TTC549 (cell line): ENCODE data around the gene ALDH5A1.

Experiments used
- FAIRE-seq: peaks from 2 replicates; lab custom pipeline; 2012; peaks lifted over from hg19 to GRCh38; lab: Jason Lieb, UNC

The ALDH5A1 gene

GRCh38 chr6:24494821-24495795, at the start of gene ALDH5A1:
Gene ALDH5A1, plus strand, starts transcription at chr6:24494969. Its CDS starts 28 bp downstream, at chr6:24494997.
- no peak for FAIRE-seq

DNA sequence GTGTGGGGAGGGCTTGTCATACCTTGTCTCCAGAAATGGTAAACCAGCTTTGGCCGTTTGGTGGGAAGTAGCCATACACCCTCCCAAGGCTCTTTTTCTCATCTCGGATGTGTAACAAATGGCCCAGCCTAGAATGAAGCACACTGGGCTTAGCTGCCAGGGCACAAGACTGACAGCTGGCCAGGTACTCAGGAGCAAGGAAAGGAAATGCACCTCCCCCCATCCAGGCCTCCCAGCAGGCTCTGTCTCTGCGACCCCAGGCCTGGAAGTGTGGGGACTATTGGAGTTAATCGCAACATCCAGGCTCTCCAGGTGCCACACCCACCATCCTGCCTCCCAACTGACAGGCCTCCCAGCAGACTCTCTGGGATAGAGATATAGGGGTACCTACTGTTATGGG, 49.1 kb upstream of the ALDH5A1 start:
- no peak for FAIRE-seq

- no peak for FAIRE-seq
These were observed 48.1 kb upstream of the ALDH5A1 start for GRCh38 chr6:24446670-24447069.

DNA sequence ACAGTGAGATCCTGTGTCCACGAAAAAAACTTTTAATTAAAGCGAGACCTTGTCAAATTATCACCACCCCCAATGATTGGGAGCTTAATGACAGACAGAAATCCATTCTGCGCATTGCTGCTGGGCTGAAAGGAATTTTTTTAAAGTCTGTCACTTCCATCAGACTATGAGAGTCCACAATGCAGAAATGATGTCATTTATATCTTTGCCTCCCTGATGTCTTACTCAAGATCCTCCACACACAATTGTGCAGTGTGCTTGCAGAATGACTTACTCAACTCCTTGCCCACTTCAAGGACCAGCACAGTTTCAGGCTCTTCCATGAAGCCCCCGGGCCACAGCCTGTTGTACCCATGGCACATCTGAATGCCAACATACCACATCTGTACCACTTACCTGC, 46.4 kb upstream of the ALDH5A1 start:
- no peak for FAIRE-seq

DNA sequence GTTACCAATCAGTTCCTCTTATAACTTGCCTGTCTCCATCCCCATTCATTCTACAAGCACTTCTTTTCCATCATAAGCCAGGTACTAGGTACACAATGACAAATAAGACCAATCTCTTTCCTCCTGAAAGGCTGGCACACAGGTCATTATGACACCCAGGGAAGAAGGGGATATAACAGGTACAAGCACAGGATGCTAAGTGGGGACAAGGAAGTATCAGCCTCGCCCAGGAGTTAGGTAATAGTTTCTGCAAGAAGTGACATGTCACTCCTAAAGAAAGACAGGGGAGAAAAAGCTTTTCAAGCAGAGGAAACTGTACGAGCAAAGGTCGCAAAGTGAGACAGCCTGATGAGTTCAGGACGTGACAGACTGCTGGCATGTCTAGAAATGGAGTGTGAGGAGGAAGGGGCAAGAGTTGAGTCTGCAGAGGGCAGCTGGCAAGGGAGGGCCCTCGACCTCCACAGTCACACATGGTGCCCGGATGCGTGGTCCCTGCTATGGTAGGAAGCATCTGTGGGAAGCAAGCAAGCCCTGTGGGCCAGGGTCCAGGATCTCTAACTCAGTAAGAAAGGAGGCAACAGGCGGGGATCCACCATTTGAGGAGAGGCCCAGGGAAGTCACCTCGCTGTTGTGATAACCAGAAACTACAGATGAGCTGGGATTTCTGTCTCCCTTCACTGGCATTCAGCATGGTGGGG, 45.8 kb upstream of the ALDH5A1 start:
- no peak for FAIRE-seq

- no peak for FAIRE-seq
These were observed 43.0 kb upstream of the ALDH5A1 start for GRCh38 chr6:24451581-24452388.

- FAIRE-seq: no peak
These were observed 40.8 kb upstream of the ALDH5A1 start for GRCh38 chr6:24453921-24454320.

GRCh38 chr6:24454452-24454851, 40.3 kb upstream of the ALDH5A1 start:
- no peak for FAIRE-seq

DNA sequence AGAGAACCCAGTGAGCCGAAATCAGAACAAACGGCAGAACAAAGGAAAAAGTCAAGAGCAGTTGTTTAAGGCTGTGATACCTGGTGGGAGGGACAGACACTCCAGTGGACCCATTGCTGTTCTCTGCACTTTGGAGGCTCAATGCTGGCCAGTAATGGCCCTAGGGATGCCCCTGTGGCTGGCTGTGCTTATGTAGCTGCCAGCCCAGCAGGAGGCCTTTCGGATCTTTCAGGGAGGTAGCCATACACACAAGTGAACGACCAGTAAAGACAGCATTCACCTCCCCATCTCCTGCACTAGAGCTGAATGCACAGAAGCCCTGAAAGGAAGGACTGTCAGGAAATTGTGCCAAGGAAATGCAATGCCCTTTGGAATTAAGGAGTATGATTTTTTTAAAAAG, 39.7 kb upstream of the ALDH5A1 start:
- no peak for FAIRE-seq

- no peak for FAIRE-seq
These were observed 36.6 kb upstream of the ALDH5A1 start for GRCh38 chr6:24458134-24458533.

DNA sequence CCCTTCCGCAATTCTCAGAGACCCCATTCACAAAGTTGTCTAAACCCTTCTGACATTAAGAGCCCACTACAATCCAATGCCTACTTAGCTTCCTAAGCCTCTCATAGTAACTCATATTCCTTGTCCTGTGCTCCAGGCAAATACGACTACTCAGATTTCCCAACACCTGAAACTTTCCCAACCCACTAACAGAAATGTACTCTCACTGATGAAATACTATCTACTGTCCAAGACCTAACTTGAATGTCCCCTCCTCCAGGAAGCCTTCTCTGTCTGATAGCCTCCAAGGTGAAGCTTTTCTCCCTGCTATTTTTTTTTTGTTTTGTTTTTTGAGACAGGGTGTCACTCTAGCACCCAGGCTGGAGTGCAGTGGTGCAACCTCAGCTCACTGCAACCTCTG, 35.8 kb upstream of the ALDH5A1 start:
- no peak for FAIRE-seq

GRCh38 chr6:24460966-24461365, 33.8 kb upstream of the ALDH5A1 start:
- FAIRE-seq: no peak

DNA sequence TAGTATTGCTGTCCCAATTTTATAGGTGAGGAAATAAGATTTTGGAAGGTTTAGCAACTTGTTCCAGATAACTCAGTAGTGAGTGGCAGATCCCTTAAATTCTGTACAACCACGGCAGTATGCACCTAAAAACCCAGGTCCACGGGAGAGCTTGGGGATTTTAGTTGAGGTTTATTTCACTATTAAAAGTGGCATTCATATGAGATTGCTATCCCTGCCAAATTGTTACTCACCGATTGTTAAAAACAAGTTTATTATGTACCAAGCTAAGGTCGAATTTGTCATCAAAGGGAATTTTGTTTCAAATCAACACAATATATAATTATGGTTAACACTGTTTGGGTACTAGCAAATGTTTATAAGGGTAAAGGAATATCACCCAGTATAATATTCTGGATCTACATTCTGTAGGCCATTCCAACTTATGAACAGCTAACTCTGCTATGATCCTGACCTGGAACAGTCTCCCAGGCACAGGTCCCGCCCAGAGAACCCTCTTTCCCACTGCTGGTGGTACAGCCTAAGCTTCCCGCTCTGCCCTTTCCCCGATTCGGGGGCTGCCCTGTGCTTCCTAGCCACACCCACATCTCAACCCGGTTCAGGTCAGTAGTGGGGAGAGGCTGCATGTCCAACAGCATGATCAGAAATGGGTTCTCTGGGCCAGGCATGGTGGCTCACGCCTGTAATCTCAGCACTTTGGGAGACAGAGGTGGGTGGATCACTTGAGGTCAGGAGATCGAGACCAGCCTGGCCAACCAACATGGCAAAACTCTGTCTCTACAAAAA, 30.3 kb upstream of the ALDH5A1 start:
- no peak for FAIRE-seq

DNA sequence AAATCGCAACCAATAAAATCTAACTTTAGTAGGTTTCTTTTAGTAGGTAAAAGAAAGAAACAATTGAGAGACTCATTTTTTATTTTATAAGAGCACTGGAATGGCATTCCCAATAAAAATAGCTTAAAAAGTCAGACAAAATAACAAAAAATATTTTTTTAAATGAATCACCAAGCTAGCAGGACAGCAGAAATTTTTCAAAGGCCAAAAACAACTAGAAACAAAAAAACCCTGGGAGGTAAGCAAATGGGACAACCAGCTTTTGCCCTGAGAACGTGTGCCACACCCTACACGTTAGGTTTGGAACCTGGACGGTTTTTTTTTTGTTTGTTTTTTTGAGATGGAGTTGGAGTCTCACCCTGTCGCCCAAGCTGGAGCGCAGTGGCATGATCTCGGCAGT, 25.0 kb upstream of the ALDH5A1 start:
- FAIRE-seq: no peak

- no peak for FAIRE-seq
These were observed 22.6 kb upstream of the ALDH5A1 start for GRCh38 chr6:24472181-24472580.

DNA sequence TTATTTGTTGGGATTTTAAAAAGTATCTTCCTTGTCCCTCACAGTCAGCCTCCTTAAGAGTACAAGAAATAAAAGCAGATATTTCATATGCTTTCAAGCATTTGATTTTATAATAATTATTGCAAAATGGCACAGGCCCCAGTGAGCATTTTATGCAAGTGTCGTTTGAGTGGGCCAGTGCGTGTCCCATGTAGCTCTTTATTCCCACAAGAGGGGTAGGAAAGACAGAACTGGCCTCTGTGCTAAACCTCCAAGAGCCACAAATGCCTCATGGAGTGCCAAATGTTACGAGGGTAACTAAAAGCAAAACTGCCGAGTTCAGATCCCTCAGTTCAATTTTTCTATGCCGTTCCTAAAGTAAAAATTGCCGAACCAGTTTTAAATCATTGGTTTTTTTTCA, 18.1 kb upstream of the ALDH5A1 start:
- no peak for FAIRE-seq

DNA sequence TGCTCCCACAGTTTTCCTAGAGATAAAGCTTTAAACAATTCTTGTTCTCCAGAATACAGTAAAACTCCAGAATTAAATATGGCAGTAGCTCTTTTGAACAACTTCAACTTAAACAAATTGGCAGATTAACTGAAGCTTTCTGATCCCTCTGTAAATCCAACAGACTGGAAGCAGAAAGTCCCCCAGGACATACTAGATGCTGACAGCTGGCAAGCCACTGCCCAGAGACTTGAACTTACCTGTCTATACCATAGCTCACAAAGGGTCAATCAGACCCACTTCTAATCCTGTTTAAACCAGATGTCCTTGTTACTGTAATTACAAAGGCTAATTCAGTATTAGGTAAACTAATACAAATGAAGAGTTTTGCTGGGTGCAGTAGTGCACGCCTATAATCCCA, 17.7 kb upstream of the ALDH5A1 start:
- no peak for FAIRE-seq

GRCh38 chr6:24478903-24479302, 15.9 kb upstream of the ALDH5A1 start:
- FAIRE-seq: no peak

DNA sequence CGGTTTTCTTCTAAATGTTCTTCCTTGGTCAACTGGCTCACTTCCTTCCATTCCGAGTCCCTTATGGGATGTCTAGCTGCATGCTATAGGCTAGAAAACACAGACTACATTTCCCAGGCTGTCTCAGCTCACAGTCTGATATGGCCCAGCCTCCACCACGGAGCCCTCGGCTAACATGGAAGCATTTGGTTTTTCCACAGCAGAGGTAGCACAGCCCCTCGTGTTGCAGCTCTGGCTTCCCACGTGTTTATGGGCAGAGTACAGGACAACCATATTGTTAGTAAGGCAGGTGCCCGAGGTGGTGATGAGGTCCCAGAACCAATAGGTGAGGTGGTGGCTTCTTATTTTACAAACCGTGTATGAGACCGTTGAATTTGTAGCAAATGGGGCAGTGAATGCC, 14.1 kb upstream of the ALDH5A1 start:
- FAIRE-seq: no peak

DNA sequence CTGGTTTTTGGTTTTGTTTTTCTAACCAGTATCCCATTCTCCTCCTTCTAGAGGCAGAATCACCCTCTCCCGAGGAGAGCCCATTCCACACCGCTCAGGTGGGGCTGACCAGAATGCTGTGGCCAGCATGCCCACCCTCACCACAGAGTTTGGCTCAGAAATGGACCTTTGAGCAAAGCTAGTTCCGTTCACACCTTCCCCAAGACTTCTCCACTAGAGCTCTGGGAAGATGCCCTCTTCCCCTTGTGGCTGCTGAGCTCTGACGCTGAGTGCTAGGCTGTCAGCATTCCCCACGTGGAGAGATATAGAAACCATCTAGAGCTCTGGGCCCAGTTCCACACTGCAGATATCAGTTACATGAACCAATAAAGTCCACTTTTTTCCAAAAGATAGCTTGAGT, 13.3 kb upstream of the ALDH5A1 start:
- no peak for FAIRE-seq

- no peak for FAIRE-seq
These were observed 10.0 kb upstream of the ALDH5A1 start for GRCh38 chr6:24484657-24485323.
